Epithelial cell of prostate (primary cell): ENCODE results near the gene NAP1L4.
A peak's percentile ranks its signal among the peaks of the same experiment; 100 is the strongest.
"Not testable (repeated sequence)": the region's sequence is repeated elsewhere in the genome, so short reads cannot be mapped to it uniquely, and the experiment has no call there.

Experiments used
- DNase-seq: peaks from one replicate; pipeline ENCODE4 v3.0.0-alpha.2; 2011; ENCODE audit warnings: low read depth, low spot score
- H3K27ac ChIP-seq: fragments of 450-650 bp; 2 replicates; pipeline ENCODE4 v1.5.1; 2017; ENCODE audit warnings: mild to moderate bottlenecking

NAP1L4 gene

DNA sequence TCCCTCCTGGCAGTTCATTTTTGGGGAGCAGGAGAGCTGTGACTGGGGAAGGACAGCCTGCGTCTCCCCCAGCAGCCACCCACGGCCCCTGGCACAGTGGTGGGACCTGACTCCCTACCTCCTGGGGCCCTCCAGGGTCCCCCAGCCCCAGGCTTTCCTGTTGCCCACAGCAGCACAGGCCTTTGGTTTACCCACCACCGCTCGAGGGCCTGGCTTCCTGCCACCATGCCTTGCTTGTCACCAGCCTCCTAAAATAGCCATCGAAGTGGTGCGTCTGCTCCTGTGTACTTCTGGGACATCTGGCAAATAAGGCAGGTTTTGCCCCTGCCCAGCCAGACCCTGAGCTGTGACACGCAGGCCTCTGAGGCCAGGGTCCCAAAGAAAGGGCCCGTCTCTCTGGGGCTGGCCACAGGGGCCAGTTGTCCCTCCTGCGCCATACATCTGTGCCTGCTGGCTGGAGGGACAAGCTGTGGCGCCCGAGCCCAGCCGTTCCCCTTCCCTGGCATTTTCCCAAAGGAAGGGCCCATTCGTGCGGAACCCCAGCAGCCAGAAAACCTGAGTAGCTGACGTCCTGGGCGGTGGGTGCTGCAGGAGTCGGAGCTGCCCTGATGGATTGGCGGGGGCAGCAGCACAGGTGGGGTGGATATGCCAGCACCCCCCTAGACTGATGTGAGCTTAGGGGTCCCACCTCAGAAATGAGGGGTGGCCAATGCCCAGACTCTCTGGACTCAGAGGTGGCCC, 77.5 kb downstream of the NAP1L4 start:
- no peak overlapping the region for H3K27ac ChIP-seq
- DNase-seq, result no peak

DNA sequence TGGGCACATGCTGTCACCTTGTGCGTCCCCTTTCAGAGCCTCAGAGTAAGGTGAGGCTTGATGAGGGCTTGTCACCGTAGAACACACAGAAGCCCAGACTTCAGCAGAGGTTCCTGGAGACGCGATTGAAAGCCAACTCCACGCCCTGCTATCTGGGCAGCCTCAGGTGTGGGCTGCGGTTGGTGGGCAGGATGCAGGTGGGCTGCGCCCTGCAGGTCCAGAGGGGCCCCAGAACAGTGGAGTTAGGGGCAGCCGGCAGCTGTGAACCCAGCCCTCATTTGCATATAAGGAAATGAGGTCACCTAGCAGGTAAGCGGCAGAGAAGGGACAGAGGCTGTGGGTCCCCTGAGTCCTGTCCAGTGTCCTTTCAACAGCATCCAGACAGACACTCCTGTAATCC, 78.4 kb downstream of the NAP1L4 start:
- no peak for DNase-seq
- H3K27ac ChIP-seq, result peak overlapping the region; percentile 97

DNA sequence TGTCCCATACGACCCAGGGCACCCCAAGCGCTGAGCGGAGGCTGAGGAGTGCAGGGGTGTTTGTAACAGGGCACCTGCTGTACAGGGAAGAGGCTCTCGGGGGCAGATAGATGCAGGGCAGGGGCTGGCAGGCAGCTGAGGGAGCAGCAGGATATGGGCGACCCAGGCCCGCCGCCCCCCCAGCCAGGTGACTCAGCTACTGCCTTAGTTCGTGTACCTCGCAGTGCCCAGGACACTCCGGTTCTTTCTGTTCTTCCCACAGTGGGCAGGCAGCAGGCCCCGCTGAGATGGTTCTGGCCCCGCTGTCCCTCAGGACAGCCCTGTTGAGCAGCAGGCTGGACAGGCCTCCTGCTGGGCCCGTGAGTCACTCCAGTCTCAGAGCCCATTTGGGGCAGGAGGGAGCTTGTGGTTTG, 79.1 kb downstream of the NAP1L4 start:
- no peak for DNase-seq
- peak overlapping the region; percentile 97 for H3K27ac ChIP-seq

- DNase-seq, result peak; percentile 93
- H3K27ac ChIP-seq, result peak overlapping the region; percentile 97
Measured at GRCh38 chr11:2912498-2912897, 79.6 kb downstream of the NAP1L4 start.

GRCh38 chr11:2911785-2912391, 80.2 kb downstream of the NAP1L4 start:
- peak overlapping the region; percentile 97 for H3K27ac ChIP-seq
- no peak for DNase-seq

DNA sequence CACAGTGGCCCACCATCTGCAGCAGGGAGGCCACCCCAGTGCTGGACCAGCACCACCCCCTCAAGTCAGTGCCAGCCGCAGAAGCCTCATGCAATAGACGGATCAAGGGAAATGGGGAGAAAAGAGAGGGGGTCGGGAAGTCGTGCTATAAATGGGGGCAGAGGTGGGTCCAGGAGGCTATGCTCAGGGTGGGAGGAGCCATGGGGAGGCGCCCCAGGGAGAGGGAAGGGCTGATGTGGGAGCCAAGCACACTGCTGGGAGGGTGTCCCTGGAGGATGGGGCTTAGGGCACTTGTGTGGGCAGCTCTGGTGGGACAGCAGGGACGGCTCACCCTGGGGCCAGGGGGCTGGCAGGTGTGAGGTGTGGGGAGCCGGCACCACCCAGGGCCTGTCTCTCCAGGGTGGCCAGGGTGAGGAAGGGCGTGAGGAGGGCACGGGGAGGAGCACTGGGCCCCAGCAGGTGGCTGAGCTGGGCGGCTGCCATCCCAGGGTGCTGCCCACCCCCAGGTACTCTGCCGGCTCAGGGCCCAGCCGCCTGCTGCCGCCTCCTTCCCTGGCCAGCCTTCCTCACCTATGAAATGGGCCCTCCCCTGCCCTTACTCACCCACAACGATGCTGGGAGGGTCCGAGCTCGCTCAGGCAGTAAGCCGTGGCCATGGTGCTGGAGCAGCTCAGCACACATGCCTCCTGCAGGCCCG, 80.9 kb downstream of the NAP1L4 start:
- DNase-seq, result no peak
- peak overlapping the region; percentile 97 for H3K27ac ChIP-seq

DNA sequence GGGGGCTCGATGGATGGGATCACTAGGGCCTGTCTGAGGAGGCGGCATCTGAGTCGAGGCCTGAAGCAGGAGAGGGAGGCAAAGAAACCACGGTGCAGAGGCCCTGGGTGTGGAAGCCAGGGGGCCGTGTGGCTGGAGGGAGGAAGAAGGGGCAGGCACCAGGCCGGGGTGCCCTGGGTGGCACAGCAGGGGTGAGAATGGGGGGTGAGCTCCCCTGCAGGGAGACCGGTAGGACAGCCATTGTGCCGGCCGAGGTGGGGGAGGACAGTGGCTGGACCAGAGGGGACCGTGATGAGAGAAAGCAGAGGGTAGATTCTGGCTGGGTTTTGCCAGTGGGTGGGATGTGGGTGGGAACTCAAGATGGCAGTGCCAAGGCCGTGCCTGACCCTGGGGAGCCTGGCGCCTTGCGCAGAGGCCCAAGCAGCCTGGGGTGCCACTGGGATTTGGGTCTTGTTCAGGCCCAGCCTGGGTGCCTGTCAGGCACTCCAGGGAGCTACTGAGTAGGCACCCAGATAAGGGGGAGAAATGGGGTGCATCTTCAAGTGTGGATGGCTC, 81.7 kb downstream of the NAP1L4 start:
- peak overlapping the region; percentile 97 for H3K27ac ChIP-seq
- DNase-seq, result no peak

DNA sequence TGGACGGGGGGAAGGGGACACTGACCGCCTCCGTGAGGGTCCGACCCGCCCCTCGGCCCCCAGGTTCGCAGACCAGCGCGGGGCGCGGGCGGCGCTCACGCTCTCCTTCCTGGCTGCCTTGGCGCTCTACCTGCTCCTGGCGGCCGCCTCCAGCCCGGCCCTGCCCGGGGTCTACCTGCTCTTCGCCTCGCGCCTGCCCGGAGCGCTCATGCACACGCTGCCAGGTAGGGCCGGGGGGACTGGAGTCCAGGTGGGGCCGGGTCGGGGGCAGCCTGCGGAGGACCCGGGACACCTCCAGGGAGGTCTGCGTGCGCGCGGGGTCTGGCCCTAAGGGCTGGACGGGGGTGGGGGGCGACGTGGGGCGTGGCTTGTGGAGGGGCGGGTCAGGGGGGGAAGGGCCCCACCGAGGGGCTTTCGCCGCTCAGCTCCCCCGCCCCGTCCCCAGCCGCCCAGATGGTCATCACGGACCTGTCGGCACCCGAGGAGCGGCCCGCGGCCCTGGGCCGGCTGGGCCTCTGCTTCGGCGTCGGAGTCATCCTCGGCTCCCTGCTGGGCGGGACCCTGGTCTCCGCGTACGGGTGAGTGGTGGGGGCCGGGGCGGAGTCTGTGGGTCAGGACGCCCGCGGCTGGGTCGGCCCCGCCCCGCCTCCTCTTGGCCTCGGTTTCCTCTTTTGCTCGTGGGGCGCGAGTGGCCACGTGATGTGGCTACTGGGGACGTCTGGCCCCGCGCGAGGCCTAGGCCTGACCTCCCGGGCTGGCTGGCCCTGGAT, 82.8 kb downstream of the NAP1L4 start:
- DNase-seq, result no peak
- no peak overlapping the region for H3K27ac ChIP-seq

DNA sequence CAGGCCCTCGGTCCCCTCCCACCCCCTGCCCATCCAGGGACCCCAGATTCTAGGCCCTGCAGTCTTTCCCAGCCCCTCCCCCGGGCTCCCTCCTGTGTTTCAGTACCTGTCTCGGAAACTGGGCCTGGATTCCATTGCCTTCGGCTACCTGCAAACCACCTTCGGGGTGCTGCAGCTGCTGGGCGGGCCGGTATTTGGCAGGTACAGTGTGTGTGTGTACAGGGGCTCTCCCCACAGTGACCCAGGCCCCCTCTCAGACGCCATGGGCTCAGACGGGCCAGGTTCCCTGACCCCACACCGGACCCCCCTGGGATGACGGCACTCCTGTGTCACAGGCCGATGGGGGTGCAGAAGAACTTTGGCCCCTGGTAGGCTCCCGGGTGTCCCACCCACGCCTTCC, 84.0 kb downstream of the NAP1L4 start:
- no peak for DNase-seq

DNA sequence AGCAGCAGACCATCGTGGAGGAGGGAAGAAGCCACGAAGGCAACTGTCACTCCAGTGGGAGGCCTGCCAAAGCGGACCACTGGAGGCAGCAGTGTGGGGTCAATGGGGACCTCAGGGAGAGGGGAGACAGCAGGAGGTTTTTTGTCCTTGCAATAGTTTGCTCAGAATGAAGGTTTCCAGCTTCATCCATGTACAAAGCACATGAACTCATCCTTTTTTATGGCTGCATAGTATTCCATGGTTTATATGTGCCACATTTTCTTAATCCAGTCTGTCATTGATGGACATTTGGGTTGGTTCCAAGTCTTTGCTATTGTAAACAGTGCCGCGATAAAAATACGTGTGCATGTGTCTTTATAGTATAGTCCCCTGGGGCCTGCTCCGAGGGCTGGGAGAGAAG, 86.8 kb downstream of the NAP1L4 start:
- not testable (repeated sequence) for H3K27ac ChIP-seq, DNase-seq

More for the DNA sequence above, 84.0 kb downstream of the NAP1L4 start:
- no peak overlapping the region for H3K27ac ChIP-seq

- H3K27ac ChIP-seq, result peak overlapping the region; percentile 69
- no peak for DNase-seq
Measured at GRCh38 chr11:2904153-2905052, 87.7 kb downstream of the NAP1L4 start.

DNA sequence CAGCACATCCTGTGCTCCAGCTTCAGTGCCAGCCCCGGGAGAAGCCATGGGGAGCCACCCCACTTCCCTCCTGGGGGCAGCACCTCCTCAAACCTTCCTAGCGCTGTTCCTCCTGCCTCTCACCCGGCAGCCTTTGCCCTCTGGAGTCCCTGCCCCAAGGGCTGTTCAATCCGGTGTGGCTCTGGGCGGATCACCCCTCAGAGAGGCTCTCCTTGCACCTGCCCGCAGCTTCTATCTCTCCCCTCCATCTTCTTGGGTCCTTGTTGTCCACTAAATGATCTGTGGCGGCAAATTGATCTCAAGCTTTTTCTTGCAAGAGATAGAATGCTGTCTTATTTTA, 88.5 kb downstream of the NAP1L4 start:
- no peak for DNase-seq
- H3K27ac ChIP-seq, result peak overlapping the region; percentile 69

DNA sequence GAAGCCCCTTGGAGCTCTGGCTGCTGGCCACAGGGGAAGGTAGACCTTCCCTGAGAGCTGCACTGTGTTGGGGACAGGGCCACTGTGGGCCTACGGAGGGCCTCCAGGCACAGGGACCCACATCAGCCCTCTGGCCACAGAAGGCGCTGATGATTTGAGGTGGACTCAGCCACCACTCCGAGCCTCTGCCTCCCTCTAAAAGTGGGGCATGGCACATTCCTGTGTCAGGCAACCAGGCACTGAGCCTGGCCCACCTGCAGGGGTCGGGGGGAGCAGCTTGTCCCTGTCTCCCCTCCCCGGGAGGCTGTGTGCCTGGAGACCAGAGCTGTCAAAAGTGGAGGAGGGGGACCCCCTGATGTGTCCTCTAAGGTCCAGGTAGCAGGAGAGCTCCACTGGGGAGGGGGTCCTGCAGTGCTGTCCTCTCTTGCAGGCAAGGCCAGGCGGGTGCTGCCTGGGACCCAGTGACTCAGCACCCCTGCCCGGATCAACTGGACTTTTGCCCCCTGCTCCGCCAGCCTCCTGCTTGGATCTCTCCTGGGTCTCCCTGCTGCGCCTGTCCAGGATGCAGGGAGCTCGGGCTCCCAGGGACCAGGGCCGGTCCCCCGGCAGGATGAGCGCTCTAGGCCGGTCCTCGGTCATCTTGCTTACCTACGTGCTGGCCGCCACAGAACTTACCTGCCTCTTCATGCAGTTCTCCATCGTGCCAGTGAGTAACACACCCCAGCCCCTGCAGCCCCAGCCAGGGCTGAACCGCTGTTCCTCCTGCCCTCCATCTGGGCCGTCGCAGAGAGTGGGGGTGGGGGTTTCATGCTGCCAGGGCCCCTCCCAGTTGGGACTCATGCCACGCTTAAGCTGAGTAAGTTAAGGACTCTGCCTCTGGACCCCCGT, 89.1 kb downstream of the NAP1L4 start:
- no peak for DNase-seq
- H3K27ac ChIP-seq, result peak overlapping the region; percentile 69

DNA sequence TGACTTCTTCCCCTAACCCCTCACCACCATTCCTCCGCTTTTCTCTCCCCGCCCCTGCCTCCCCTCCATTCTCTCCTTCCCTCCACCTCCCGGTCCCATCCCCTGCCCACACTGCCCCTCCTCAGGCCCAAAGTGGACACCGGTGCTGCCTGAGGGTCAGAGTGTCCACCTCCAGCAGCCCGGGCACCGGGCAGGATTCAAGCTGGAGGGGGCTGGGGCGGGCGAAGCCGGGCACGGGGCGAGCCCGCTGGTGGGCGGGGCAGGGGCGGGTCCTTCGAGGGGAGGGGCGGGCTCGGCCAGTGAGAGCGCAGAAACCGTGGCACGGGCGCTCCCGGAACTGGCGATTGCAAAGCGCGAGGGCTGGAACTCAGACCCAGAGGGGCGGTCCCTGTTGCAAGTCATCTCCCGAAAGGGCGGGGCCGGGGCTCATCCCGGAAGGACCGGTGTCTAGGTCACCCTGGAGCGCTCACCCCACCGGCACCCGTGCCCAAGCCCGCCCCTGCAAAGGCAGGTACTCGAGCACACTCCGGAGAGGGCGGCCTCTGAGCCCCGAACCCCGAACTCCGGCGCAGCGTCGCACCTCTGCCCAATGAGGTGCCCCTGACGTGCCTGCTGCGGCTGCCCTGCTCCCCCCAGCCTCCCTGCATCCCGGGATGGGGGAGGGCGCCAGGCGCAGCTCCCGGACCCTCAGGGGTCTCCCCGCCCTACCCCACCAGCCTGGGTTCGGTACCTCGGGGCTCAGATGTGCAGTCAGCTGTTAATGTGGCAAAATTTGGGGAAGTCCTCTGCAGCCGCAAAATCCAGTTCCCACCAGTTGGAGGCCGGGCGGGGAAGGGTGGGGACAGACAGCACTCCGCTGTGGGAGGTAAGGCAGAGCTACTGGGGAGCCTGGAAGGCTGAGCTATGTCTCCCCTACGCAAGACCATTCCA, 90.0 kb downstream of the NAP1L4 start:
- H3K27ac ChIP-seq, result peak overlapping the region; percentile 69
- DNase-seq, result peak; percentile 50

DNA sequence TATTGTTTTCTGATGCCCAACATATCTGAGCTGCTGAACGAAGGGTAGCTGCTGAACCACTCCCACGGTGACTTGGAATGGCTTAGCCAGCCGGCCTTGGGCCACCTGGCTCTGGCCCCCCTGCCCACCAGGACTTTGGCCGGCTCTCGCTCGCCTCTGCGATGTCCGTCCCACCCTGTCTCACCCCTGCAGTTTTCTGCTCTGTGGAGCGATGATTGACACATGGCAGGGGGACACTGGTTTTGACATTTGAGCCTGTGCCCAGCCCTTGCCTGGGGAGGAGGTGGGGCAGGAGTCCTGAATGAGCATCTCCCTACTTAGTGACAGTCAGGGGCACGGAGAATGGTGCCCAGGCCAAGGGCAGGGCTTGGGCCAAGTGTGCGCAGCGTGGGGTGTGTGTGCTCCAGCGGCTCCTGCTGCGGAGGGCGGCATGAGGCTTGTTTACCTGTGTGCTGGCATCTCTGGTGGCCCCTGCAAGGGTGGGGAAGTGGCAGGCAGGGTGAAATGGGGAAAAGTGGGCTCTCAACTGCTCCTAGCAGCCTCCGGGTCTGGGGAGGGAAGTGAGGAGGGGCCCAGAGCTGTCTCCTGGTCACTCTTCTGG, 90.8 kb downstream of the NAP1L4 start:
- DNase-seq, result no peak
- H3K27ac ChIP-seq, result peak overlapping the region; percentile 69

DNA sequence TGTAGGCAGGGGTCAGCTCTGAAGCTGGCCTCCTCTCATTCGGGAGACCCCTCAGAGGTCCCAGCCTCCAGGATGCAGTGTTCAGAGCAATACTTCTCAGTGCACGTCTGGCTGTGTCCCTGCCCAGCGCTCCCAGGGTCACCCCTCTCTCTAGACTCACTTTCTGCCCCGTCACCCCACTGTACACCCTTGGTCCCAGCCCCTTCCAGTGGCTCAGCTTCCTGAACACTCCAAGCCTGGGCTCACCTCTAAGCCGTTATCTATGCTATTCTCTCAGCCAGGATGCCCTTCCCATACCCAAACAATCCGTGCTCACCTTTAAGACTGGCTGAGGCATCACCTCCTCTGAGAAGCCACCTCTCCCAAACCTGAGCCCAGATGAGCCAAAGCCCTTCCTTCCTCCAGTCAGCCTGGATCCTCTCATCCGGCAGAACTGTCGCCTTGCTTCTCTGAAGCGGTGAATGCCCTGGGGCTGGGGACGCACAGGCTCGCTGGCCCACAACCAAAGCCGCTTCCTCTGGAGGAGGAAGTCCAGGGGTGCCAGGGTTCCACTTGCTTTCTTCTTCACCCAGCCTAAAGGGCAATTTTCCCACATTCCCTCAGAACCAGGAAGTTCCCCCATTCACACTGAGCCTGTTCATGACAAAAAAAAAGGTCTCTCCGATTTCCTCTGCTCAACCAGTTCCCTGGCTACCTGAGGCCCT, 92.9 kb downstream of the NAP1L4 start:
- no peak for DNase-seq
- H3K27ac ChIP-seq, result peak overlapping the region; percentile 94
